C4-2B (cell line): ENCODE data around the gene TAMM41.
"Not testable (repeated sequence)": the region's sequence is repeated elsewhere in the genome, so short reads cannot be mapped to it uniquely, and the experiment has no call there.

ENCODE experiments used
- ZFX ChIP-seq: fragments of 450-650 bp; IDR thresholded peaks from 2 replicates; pipeline ENCODE4 v1.6.1; 2017
- TF ChIP-seq, protein P1 (sequence below): fragments of 450-650 bp; conservative IDR thresholded peaks from 2 replicates; pipeline ENCODE4 v1.5.1; 2017; ENCODE audit warnings: mild to moderate bottlenecking

DNA sequence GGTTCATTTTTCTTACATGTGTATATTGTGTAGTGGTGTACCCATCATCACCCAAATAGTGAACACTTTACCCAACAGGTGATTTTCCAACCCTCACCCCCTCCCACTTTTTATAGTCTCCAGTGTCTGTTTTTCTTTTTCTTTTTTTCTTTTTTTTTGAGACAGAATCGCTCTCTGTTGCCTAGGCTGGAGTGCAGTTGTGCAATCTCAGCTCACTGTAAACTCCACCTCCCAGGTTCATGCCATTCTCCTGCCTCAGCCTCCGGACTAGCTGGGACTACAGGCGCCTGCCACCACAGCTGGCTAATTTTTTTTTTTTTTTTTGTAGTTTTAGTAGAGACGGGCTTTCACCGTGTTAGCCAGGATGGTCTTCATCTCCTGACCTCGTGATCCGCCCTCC is 74.8 kb downstream of the TAMM41 start:
- TF ChIP-seq, protein P1, sequence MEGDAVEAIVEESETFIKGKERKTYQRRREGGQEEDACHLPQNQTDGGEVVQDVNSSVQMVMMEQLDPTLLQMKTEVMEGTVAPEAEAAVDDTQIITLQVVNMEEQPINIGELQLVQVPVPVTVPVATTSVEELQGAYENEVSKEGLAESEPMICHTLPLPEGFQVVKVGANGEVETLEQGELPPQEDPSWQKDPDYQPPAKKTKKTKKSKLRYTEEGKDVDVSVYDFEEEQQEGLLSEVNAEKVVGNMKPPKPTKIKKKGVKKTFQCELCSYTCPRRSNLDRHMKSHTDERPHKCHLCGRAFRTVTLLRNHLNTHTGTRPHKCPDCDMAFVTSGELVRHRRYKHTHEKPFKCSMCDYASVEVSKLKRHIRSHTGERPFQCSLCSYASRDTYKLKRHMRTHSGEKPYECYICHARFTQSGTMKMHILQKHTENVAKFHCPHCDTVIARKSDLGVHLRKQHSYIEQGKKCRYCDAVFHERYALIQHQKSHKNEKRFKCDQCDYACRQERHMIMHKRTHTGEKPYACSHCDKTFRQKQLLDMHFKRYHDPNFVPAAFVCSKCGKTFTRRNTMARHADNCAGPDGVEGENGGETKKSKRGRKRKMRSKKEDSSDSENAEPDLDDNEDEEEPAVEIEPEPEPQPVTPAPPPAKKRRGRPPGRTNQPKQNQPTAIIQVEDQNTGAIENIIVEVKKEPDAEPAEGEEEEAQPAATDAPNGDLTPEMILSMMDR, result not testable (repeated sequence)
- not testable (repeated sequence) for TF ChIP-seq ZFX
